GM12892 (cell line): ENCODE results near the gene AFTPH.

Source experiments
- POLR2A ChIP-seq: IDR thresholded peaks from 2 replicates; pipeline ENCODE4 v1.6.1; 2011; ENCODE audit warnings: low read depth, low read length, control low read depth
- POLR2AphosphoS5 ChIP-seq: IDR thresholded peaks from 2 replicates; pipeline ENCODE4 v1.6.1; 2011; ENCODE audit warnings: low read depth, low read length, control low read depth
- TAF1 ChIP-seq: IDR thresholded peaks from 2 replicates; pipeline ENCODE4 v1.6.1; 2011; ENCODE audit warnings: low read depth, mild to moderate bottlenecking, control low read depth, low read length, borderline replicate concordance

DNA sequence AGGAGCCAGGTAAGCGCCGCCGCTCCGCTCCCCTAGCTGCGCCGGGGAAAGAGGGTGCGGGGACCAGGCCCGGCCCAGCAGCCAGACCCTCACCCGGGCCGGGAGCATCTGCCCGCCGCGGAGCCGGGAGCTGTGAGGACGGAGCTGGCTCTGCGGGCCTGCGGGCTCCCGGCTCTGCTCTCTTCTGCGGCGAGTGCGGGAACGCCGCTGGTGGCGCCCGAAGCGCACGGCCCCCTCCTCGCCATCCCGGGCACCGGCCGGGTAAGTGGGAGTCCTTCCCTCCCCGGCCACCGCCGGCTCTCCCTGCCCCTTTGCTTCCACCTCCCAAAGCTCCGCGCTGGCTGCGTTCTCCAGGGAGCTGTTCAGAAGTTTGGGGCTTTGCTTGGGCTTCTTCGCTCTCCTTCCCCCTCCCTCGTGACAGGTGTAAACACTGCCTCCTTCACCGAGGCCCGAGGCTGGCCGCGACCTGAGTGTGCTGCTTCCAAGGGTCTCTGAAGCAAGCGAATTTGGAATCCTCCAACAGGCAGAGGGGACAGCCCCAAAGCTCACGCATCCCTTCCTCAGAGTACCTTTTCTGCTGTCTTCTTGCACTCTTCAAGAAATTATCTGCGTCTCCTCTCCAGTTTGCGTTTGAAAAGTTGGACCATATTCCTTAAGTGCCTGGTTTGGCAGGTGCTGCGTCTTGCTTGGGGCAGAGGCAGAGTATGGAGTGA lies 632 bp downstream of the AFTPH start:
- TF ChIP-seq POLR2AphosphoS5 (no peak), POLR2A (no peak), TAF1 (no peak)
